GM19463 (cell line): ENCODE results near the gene USP47.
"Not testable (repeated sequence)": the region's sequence is repeated elsewhere in the genome, so short reads cannot be mapped to it uniquely, and the experiment has no call there.

ENCODE experiments used
- ATAC-seq: cut with Tn5 transposase; IDR thresholded peaks from one replicate; pipeline ENCODE4 v1.9.1; 2021; ENCODE audit warnings: mild to moderate bottlenecking, moderate library complexity; ENCODE audit not compliant: unreplicated experiment

USP47 gene

DNA sequence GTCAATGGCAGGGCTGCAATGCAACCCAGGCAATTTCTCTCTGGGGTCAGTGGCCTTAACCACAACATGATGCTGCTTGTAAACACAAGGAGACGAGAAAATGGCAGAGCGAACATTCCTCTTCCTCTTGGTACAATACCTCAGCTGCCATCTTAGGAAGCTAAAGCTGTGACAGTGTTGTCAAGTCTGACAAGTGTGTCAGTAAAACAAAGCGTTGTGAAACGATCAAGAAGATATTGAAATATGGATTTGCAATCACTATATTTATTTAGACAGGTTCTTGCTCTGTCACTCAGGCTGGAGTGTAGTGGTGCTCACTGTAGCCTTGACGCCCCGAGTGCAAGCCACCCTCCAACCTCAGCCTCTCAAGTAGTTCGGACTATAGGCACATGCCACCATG, 14.5 kb upstream of the USP47 start:
- no peak for ATAC-seq

DNA sequence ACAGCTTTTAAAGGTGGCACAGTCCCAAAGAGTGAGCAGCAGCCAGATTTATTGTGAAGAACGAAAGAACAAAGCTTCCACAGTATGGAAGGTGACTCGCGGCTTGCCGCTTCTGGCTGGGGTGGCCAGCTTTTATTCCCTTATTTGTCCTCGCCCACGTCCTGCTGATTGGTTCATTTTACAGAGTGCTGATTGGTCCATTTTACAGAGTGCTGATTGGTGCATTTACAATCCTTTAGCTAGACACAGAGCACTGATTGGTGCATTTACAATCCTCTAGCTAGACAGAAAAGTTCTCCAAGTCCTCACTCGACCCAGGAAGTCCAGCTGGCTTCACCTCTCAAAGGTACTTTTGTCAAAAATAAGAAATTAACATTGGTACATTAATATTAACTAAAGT, 10.4 kb upstream of the USP47 start:
- not testable (repeated sequence) for ATAC-seq

DNA sequence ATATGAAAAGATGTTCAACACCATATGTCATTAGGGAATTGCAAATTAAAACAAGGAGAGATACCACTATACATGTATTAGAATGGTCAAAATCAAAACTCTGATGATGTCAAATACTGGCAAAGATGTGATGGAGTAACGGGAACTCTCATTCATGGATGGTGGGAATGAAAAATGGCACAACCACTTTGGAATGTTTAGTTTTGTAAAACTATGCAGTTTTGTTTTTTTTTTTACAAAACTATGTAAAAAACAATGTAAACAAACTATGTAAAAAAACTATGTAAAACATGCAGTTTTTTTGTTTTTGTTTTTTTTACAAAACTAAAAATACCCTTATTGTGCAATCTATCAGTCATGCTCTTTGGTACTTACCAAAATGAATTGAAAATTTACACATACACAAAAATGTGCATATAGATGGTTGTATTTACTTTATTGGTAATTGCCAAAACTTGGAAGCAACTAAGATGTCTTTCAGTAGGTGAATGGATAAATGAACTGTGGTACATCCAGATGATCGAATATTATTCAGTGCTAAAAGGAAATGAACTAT, 5.0 kb upstream of the USP47 start:
- ATAC-seq, result no peak

GRCh38 chr11:11839718-11840117, 2.1 kb upstream of the USP47 start:
- no peak for ATAC-seq

- ATAC-seq, result peak; percentile 37
Measured at GRCh38 chr11:11841116-11841722, 553 bp upstream of the USP47 start.

DNA sequence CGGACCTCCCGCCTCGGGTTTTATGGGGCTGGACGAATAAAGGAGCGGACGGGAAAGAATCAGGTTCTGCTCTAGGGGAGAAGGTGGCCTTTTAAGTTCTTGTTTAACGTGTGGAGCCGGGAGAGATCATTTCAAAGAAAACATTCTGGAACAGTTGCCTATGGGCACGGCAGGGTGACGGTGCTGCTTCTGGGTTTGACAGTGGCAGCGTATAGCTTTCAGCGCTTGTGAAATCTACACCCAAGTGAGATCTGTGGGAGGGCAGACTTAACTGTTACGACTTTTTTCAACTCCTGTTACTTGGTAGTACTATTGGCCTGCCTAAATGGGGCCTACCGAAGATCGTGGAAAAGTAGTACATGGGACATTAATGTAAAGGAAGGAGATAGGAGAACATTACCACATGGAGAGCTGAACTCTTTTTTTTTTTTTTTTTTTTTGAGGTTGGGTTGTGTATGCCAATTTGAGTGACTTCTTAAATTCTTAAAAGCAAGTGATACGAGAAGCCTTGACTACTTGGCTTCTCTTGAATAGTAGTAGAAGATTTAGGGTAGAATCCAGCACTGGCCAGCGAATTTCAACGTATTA, 743 bp downstream of the USP47 start:
- peak; percentile 38 for ATAC-seq

DNA sequence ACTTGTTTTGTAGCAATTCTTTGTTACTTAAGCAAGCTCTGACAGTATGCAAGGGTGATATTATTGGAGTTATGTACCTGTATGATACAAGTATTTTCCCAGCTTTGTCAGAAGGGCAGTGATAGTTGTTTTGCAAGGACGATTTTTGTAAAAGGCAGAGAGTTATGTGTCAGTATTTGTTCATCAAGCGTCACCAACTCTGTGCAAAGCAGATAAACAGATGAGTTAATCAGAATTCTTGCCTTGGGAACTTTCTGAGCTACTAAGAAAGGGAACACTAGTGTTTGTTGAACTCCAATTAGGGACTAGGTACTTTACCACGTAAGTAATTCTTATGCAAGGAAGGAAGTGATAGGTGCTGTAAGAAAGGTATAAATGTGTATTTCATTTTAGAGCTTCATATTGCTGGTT, 1.4 kb downstream of the USP47 start:
- no peak for ATAC-seq

- ATAC-seq, result no peak
Measured at GRCh38 chr11:11843642-11844041, 1.9 kb downstream of the USP47 start.

GRCh38 chr11:11844272-11844671, 2.5 kb downstream of the USP47 start:
- ATAC-seq, result no peak

DNA sequence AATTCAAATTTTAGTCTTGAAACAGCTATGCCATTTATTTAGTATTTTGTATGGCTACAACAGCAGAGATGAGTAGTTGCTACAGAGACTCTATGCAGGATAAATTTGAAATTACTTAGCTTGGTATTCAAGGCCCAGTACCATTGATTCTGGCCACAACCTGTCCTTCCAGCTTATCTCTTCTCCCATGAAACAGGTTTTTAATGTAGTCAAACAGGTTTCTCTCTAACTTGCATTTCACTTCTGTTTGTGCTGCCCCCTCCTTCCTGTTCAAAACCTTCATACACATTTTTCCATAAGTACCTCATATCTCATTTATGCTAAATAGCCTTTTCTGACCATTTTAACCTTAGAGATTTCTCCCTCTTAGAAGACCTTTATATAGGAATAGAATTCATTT, 3.3 kb downstream of the USP47 start:
- ATAC-seq, result no peak

- no peak for ATAC-seq
Measured at GRCh38 chr11:11845551-11845950, 3.8 kb downstream of the USP47 start.

GRCh38 chr11:11847082-11847481, 5.3 kb downstream of the USP47 start:
- ATAC-seq, result no peak

DNA sequence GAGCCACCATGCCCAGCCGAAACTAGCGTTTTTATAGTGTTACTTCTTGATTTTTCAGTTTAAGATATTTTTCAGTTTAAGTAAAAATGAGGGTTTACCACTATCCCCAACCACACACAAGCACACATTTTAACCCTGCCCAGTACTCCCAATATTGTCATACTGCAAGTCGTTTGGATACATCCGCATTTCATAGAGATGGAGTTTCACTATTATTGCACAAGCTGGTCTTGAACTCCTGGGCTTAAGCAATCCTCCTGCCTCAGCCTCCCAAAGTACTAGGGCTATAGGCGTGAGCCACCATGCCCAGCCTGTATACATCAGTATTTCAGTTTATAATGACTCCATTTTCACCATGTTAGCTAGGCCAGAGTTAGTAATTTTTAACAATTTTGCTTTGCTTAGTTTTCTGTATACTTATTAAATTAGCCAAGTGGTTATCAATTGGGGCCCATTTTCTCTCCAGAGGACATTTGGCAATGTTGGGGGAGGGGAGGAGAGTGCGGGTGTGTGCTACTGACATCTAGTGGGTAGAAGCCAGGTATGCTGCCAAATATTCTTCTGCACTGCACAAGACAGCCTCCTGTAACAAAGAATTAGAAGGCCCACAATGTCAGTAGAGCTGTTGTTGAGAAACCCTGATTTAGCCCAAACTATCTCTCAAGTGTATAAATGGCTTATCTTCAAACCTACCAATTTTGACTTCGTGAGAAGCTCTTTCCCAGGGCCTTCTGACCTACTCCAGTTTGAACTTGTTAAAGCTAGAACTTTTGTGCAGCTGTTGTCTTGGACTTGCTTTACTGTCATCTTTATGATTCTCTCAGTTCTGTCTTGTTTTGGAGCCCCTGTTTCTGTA, 7.3 kb downstream of the USP47 start:
- ATAC-seq, result peak; percentile 76

GRCh38 chr11:11850668-11851067, 8.9 kb downstream of the USP47 start:
- ATAC-seq, result no peak

DNA sequence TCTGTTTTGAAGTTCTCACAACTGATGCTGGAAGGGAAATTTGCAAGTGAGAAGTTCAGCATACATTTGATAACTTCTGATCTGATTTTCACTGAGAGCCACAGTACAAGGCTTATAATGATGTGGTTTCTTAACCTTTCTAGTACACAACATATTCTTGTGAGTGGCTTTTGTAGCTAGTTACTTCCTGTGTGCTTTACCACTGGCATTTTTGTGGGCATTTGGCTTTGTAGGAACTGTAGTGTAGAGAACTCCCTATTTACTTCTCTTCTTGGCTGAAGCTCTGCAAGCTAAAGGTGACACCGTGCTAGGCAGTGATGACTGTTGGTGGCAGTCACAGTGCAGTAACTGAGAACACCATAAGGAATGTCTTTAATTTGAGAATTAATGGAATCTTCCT, 14.9 kb downstream of the USP47 start:
- no peak for ATAC-seq

GRCh38 chr11:11857769-11858168, 16.0 kb downstream of the USP47 start:
- no peak for ATAC-seq

DNA sequence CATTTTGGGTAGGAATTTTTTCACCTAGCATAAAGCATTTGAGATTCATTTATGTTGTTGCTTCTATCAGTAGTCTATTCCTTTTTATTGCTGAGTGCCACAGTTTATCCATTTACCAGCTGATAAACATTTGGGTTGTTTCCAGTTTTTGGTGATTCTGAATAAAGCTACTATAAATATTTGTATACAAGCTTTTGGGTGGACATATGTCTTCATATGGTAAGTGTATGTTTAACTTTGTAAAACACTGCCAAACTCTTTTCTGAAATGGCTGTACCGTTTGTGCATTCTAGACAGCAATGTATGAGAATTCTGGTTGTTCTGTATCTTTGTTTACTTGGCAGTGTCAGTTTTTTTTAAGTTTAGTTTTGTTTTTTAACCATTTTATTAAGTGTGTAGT, 16.9 kb downstream of the USP47 start:
- ATAC-seq, result no peak

- no peak for ATAC-seq
Measured at GRCh38 chr11:11860103-11860979, 18.6 kb downstream of the USP47 start.

DNA sequence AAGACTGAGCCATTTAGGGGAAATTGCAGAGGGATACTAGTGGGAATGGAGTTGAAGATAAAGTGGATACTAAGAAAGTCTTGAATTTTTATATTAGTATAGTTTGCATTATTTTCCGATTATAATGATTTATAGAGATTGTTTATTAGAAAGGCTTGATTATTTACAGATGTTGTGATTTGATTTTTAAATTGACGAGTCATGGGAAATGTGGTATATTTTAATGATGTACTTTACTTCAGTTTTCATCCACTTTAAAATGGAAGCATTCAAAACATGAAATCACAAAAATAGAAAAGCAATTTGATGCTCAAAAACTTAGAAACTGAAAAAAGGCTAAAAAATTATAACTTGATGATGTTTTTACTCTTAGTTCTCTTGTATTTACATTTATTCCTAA, 21.2 kb downstream of the USP47 start:
- ATAC-seq, result no peak

- ATAC-seq, result no peak
Measured at GRCh38 chr11:11864332-11864731, 22.6 kb downstream of the USP47 start.

- no peak for ATAC-seq
Measured at GRCh38 chr11:11864803-11865202, 23.0 kb downstream of the USP47 start.
